Tibial artery (tissue), 4 donors: ENCODE measurements around the gene SH3GL1.

Source experiments
- DNase-seq, 2 donors: peaks; one replicate each; pipeline ENCODE4 v3.0.0-alpha.2; 2019
- H3K27ac ChIP-seq, 2 donors: fragments of 200-600 bp; sonication (generic) in 1 of 2; 1 replicate in 1 of 2; 2 replicates in 1 of 2; pipeline ENCODE4 v1.5.1; 2018 to 2019; ENCODE audit warnings: mild to moderate bottlenecking in 1 of 2
- H3K27me3 ChIP-seq, 2 donors: fragments of 200-600 bp; sonication (generic) in 1 of 2; one replicate each; pipeline versions ENCODE4 v1.5.1 to v1.6.0; 2016 to 2019
- H3K36me3 ChIP-seq, 3 donors: fragments of 200-600 bp; sonication (generic) in 2 of 3; one replicate each; pipeline ENCODE4 v1.5.1; 2016 to 2019; ENCODE audit warnings: mild to moderate bottlenecking in 2 of 3
- H3K4me1 ChIP-seq, 4 donors: fragments of 200-600 bp; sonication (generic) in 2 of 4; 1 replicate in 3 of 4; 2 replicates in 1 of 4; pipeline ENCODE4 v1.5.1; 2016 to 2019
- H3K4me3 ChIP-seq, 2 donors: fragments of 200-600 bp; sonication (generic) in 1 of 2; 1 replicate in 1 of 2; 2 replicates in 1 of 2; pipeline ENCODE4 v1.5.1; 2018 to 2019; ENCODE audit warnings: mild to moderate bottlenecking in 2 of 2
- H3K9me3 ChIP-seq, 3 donors: fragments of 200-600 bp; sonication (generic) in 1 of 3; one replicate each; pipeline ENCODE4 v1.5.1; 2016 to 2019
- intact Hi-C: fragments of 100-400 bp; cut with DNase I; formaldehyde crosslinking; loops from one replicate; pipeline ENCODE4 v1.15.0; 2023; ENCODE audit warnings: low total_unique reads
- TF ChIP-seq, protein P1 (sequence below), 2 experiments: fragments of 200-600 bp in 1 of 2; fragments of 450-650 bp in 1 of 2; IDR thresholded peaks; one replicate each; pipeline ENCODE4 v1.5.1; 2017 to 2019; ENCODE audit warnings: antibody characterized with exemption in 2 of 2, mild to moderate bottlenecking in 1 of 2, moderate library complexity in 1 of 2

The SH3GL1 gene

GRCh38 chr19:4380254-4380727 is 20.1 kb downstream of the SH3GL1 start:
- Histone ChIP-seq H3K4me3 (no peak overlapping the region), H3K27ac (no peak overlapping the region), H3K9me3 (no peaks in the 10 kb centered on the region), H3K4me1 (peaks cover under 1 to 58% (median 30%) of the 10 kb centered on the region in 4 donors), H3K27me3 (no peaks in the 10 kb centered on the region), H3K36me3 (peaks cover 0 to 16% (median 6%) of the 10 kb centered on the region in 3 donors)
- intact Hi-C loops = no loop called here
- TF ChIP-seq, protein P1, sequence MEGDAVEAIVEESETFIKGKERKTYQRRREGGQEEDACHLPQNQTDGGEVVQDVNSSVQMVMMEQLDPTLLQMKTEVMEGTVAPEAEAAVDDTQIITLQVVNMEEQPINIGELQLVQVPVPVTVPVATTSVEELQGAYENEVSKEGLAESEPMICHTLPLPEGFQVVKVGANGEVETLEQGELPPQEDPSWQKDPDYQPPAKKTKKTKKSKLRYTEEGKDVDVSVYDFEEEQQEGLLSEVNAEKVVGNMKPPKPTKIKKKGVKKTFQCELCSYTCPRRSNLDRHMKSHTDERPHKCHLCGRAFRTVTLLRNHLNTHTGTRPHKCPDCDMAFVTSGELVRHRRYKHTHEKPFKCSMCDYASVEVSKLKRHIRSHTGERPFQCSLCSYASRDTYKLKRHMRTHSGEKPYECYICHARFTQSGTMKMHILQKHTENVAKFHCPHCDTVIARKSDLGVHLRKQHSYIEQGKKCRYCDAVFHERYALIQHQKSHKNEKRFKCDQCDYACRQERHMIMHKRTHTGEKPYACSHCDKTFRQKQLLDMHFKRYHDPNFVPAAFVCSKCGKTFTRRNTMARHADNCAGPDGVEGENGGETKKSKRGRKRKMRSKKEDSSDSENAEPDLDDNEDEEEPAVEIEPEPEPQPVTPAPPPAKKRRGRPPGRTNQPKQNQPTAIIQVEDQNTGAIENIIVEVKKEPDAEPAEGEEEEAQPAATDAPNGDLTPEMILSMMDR (IDR thresholded peaks at IDR 0.05) = no peak
- DNase-seq = peak in 1 of 2 donors; percentile 65

GRCh38 chr19:4379383-4380253 is 20.7 kb downstream of the SH3GL1 start:
- TF ChIP-seq, protein P1 (IDR thresholded peaks at IDR 0.05) = no peak
- peak in 1 of 2 donors; percentile 55 for DNase-seq
- Histone ChIP-seq H3K36me3 (peaks cover 0 to 15% (median 0%) of the 10 kb centered on the region in 3 donors), H3K27me3 (no peaks in the 10 kb centered on the region), H3K9me3 (no peaks in the 10 kb centered on the region), H3K27ac (no peak overlapping the region), H3K4me1 (peaks cover 7 to 63% (median 37%) of the 10 kb centered on the region in 4 donors), H3K4me3 (no peak overlapping the region)
- intact Hi-C loops = no loop called here

DNA sequence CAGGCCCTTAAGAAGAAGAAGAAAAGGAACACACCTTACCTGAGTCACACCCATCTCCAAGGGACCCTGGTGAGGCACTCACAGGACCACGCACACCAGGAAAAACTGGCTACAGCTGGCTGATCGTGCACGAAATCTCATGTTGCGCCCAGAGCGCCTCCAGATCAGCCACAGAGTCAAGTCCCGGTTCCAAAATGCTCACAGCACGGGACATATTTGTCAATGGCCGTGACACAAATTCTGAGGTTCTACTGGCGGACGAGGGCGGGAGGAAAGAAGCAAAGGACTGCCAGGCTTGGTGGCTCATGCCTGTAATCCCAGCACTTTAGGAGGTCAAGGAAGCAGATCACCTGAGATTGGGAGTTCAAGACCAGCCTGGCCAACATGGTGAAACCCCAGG is 21.5 kb downstream of the SH3GL1 start:
- intact Hi-C loops = no loop called here
- no peak overlapping the region for H3K27ac ChIP-seq
- peaks cover 14 to 70% (median 44%) of the 10 kb centered on the region in 4 donors for H3K4me1 ChIP-seq
- H3K4me3 ChIP-seq = no peak overlapping the region
- no peaks in the 10 kb centered on the region for H3K9me3 ChIP-seq
- DNase-seq = no peak
- H3K36me3 ChIP-seq = peaks cover 0 to 7% (median 0%) of the 10 kb centered on the region in 3 donors
- no peaks in the 10 kb centered on the region for H3K27me3 ChIP-seq
- TF ChIP-seq, protein P1 (IDR thresholded peaks at IDR 0.05) = no peak

DNA sequence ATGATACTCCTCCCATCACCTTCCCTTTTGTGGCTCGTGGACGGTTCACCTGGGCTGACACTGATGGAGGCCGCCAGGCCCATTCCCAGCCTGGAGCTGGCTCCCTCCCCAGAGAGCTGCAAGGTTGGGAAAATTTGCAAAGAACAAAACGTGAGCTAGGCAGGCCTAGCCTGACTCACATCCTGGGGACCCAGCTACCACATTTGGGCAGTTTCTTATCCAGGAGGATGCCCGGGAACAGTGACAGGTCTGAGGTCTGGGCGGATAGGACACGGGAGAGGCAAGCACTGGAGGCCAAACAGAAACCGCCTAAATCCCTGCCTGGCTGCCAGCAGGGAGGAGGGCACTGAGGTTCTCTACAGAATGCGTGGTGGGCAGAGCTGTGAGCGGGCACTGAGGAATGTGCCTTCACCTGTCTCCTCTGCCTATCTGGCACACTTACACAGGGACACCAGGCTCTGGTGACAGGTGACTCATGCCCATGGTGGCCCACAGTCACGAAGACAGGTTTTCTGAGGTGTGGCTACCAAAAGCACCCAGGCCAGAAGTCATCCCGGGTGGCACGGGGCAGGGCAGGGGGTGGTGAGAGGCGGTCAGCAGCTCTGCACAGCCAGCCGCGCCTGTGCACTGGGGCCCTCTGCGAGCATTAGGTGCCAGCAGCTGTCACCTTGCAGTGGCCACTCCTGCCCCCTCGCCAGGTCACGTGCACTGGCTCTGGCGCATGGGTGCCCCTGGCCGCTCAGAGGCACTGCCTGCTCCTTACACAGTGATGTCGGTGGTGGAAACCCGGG is 23.2 kb downstream of the SH3GL1 start:
- no peak for DNase-seq
- no peaks in the 10 kb centered on the region for H3K27me3 ChIP-seq
- TF ChIP-seq, protein P1 (IDR thresholded peaks at IDR 0.05) = no peak
- H3K4me1 ChIP-seq = peaks cover 23 to 82% (median 61%) of the 10 kb centered on the region in 4 donors
- H3K9me3 ChIP-seq = no peaks in the 10 kb centered on the region
- peak overlapping the region; percentile 84 to 97 for H3K27ac ChIP-seq
- no peaks in the 10 kb centered on the region for H3K36me3 ChIP-seq
- no peak overlapping the region for H3K4me3 ChIP-seq
- intact Hi-C loops = no loop called here

GRCh38 chr19:4376671-4376990 is 23.7 kb downstream of the SH3GL1 start:
- no peaks in the 10 kb centered on the region for H3K27me3 ChIP-seq
- peak overlapping the region; percentile 84 to 97 for H3K27ac ChIP-seq
- H3K9me3 ChIP-seq = no peaks in the 10 kb centered on the region
- no peaks in the 10 kb centered on the region for H3K36me3 ChIP-seq
- no peak overlapping the region for H3K4me3 ChIP-seq
- peaks cover 23 to 88% (median 67%) of the 10 kb centered on the region in 4 donors for H3K4me1 ChIP-seq
- TF ChIP-seq, protein P1 (IDR thresholded peaks at IDR 0.05) = no peak
- no peak for DNase-seq
- intact Hi-C loops = no loop called here
